PC-3 (cell line): ENCODE data around the gene LHFPL6. TPM values are rescaled to one million over a fixed set of nuclear protein-coding genes. Genes with fewer than 3 reads are reported as not detected.

Source experiments
- ATAC-seq: fragments of 200-7000 bp; cut with Tn5 transposase; 2 replicates; pipeline ENCODE4 v1.9.1; 2020; ENCODE audit warnings: mild to moderate bottlenecking, moderate library complexity
- BruUV-seq: library from RNA; stranded (reverse); fragments of 400-500 nt; replicated peaks from 2 replicates; lab custom pipeline; 2021; lab: Mats Ljungman, UMichigan
- CTCF ChIA-PET: fragments of 300-600 bp; sonication (Branson Sonifier 250); formaldehyde crosslinking; loops from one replicate; lab custom pipeline; 2022; ENCODE audit warnings: antibody characterized with exemption; lab: Charles Lee
- POLR2A ChIA-PET: fragments of 300-600 bp; sonication (Branson Sonifier 250); formaldehyde crosslinking; loops from one replicate; lab custom pipeline; 2022; ENCODE audit warnings: antibody characterized with exemption; ENCODE audit not compliant: unreplicated experiment; lab: Charles Lee
- DNase-seq: peaks from one replicate; pipeline ENCODE4 v3.0.0-alpha.2; 2015
- H2AFZ ChIP-seq: fragments of 300-600 bp; sonication (generic); 2 replicates; pipeline ENCODE4 v1.6.0; 2016; ENCODE audit warnings: antibody characterized with exemption, low read length
- H3F3A ChIP-seq: fragments of 300-600 bp; sonication (generic); one replicate; pipeline ENCODE4 v1.6.0; 2017; ENCODE audit warnings: antibody characterized with exemption, low read length, control low read depth, mild to moderate bottlenecking; ENCODE audit not compliant: unreplicated experiment
- H3K27ac ChIP-seq: fragments of 300-600 bp; sonication (generic); 2 replicates; pipeline ENCODE4 v1.5.1; 2016; ENCODE audit warnings: mild to moderate bottlenecking, low read length
- H3K27me3 ChIP-seq: fragments of 300-600 bp; sonication (generic); 2 replicates; pipeline ENCODE4 v1.6.1; 2016; ENCODE audit warnings: low read length, mixed read lengths
- H3K36me3 ChIP-seq: fragments of 300-600 bp; sonication (generic); 2 replicates; pipeline ENCODE4 v1.6.1; 2016; ENCODE audit warnings: low read depth, mixed run types, low read length, mixed read lengths
- H3K4me1 ChIP-seq: fragments of 300-600 bp; sonication (generic); 2 replicates; pipeline ENCODE4 v1.5.1; 2016; ENCODE audit warnings: low read length; ENCODE audit not compliant: insufficient read depth
- H3K4me2 ChIP-seq: fragments of 300-600 bp; sonication (generic); 2 replicates; pipeline ENCODE4 v1.6.0; 2016; ENCODE audit warnings: low read length
- H3K4me3 ChIP-seq: fragments of 300-600 bp; sonication (generic); 2 replicates; pipeline ENCODE4 v1.5.1; 2016; ENCODE audit warnings: mild to moderate bottlenecking, low read length, mixed read lengths
- H3K79me2 ChIP-seq: fragments of 300-600 bp; sonication (generic); 2 replicates; pipeline ENCODE4 v1.6.1; 2017; ENCODE audit warnings: low read length, mixed read lengths
- H3K9ac ChIP-seq: fragments of 300-600 bp; sonication (generic); 2 replicates; pipeline ENCODE4 v1.6.0; 2016; ENCODE audit warnings: mild to moderate bottlenecking, low read length
- H3K9me2 ChIP-seq: fragments of 300-600 bp; sonication (generic); replicated peaks from 2 replicates; pipeline ENCODE4 v1.6.1; 2016; ENCODE audit warnings: mixed run types, low read length, mixed read lengths
- H3K9me3 ChIP-seq: fragments of 300-600 bp; sonication (generic); 2 replicates; pipeline ENCODE4 v1.6.1; 2016; ENCODE audit warnings: low read length, mixed read lengths
- H4K20me1 ChIP-seq: fragments of 300-600 bp; sonication (generic); 2 replicates; pipeline ENCODE4 v1.6.1; 2016; ENCODE audit warnings: low read length, mixed read lengths
- EZH2 ChIP-seq: fragments of 300-600 bp; sonication (generic); IDR thresholded peaks from one replicate; pipeline ENCODE4 v1.6.1; 2017; ENCODE audit warnings: antibody characterized with exemption, mild to moderate bottlenecking, low read length; ENCODE audit not compliant: unreplicated experiment
- EZH2phosphoT487 ChIP-seq: fragments of 300-600 bp; sonication (generic); IDR thresholded peaks from 2 replicates; pipeline ENCODE4 v1.6.1; 2018; ENCODE audit warnings: mild to moderate bottlenecking, antibody characterized with exemption, low read length, borderline replicate concordance
- intact Hi-C: fragments of 100-400 bp; cut with micrococcal nuclease; formaldehyde crosslinking; loops from 2 replicates; pipeline ENCODE4 v1.9.0; 2023
- total RNA-seq: library from RNA; depleted of rRNA; stranded (reverse); fragments of >200 nt; gene quantifications from 2 replicates; pipeline ENCODE4 v1.2.3, GENCODE V29; 2014
- TF ChIP-seq, protein P1 (sequence below): fragments of 300-600 bp; sonication (generic); conservative IDR thresholded peaks from 2 replicates; pipeline ENCODE4 v1.5.1; 2017; ENCODE audit warnings: antibody characterized with exemption, low read depth, mild to moderate bottlenecking, low read length

Gene LHFPL6
- total RNA-seq, 1 experiment from 2014 or later = 7.8 TPM

DNA sequence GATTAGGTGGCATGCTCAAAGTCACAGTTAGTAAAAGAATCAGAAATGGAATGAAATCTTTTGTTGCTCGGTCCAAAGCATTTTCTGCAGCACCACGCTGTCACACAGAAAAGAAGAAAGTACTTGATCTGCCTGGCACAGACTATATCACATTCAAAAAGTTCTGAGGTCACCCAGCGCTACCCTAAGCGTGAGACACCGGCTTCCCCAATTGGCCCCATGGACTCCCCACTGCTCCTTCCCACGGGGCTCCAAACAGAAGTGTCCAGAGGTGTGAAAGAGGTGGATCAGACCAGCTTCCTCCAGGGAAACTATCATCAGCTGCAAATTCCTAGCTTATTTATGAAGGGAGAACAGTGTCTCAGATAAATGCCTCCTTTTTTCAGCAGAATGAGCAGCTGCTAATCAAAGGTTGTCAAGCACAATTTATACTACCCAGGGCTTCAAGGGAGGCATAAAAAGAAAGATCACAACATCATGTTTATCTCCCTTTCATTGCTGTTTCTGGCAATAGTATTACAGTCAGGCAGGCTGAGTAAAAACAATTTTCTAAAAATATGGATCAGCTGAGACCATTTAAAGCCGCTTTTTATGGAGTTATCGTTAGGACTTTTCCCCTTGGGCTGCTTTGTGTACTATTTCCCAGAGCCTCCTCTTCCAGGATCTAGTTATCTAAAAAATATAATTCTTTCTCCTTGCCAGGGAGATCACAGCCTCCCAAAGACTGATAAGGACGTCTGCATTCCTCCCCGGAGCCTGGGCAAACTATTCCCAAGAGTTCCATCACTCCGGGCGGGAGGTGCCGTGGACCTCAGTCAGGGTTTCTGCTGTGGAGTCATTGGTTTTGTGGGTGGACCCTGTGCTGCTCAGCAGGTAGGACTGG lies 208.0 kb downstream of the LHFPL6 start:
- Histone ChIP-seq H3K9me2 (no peaks in the 10 kb centered on the region), H3K4me3 (no peak overlapping the region), H3K27me3 (no peaks in the 10 kb centered on the region), H3K27ac (no peak overlapping the region), H3K9ac (no peak overlapping the region), H4K20me1 (no peaks in the 10 kb centered on the region), H3F3A (no peaks in the 10 kb centered on the region), H3K9me3 (no peaks in the 10 kb centered on the region), H3K4me1 (no peaks in the 10 kb centered on the region), H3K79me2 (no peaks in the 10 kb centered on the region), H3K36me3 (no peaks in the 10 kb centered on the region), H2AFZ (no peak overlapping the region), H3K4me2 (no peak overlapping the region)
- DNase-seq = no peak
- POLR2A ChIA-PET = no interaction called here
- BruUV-seq = no TSS peak
- CTCF ChIA-PET = no interaction called here
- no peak for ATAC-seq
- TF ChIP-seq EZH2 (no peak), EZH2phosphoT487 (no peak)
- TF ChIP-seq, protein P1, sequence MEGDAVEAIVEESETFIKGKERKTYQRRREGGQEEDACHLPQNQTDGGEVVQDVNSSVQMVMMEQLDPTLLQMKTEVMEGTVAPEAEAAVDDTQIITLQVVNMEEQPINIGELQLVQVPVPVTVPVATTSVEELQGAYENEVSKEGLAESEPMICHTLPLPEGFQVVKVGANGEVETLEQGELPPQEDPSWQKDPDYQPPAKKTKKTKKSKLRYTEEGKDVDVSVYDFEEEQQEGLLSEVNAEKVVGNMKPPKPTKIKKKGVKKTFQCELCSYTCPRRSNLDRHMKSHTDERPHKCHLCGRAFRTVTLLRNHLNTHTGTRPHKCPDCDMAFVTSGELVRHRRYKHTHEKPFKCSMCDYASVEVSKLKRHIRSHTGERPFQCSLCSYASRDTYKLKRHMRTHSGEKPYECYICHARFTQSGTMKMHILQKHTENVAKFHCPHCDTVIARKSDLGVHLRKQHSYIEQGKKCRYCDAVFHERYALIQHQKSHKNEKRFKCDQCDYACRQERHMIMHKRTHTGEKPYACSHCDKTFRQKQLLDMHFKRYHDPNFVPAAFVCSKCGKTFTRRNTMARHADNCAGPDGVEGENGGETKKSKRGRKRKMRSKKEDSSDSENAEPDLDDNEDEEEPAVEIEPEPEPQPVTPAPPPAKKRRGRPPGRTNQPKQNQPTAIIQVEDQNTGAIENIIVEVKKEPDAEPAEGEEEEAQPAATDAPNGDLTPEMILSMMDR = no peak
- intact Hi-C loops = no loop called here

DNA sequence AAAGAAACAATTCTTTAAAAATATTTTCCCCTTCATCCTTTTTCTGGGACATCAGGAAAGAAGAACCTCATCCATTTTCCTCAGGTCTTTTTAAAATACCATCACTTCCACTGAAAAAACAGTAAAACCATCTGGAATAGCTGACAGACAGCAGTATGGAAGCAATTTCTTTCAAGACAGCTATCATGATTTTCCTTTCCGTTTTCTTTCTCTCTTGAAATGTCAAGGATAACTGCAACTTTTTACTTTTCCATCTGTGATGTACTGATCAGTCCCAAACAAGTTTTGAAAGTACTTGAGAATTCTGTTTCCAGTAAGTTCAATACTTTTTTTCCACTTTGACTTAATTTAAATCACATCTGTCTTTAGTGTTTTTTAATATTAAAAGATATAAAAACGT lies 211.2 kb downstream of the LHFPL6 start:
- no peak overlapping the region for H3K4me3 ChIP-seq
- no peaks in the 10 kb centered on the region for H3K79me2 ChIP-seq
- no peaks in the 10 kb centered on the region for H3K9me3 ChIP-seq
- no peaks in the 10 kb centered on the region for H3F3A ChIP-seq
- ATAC-seq (no peak), DNase-seq (no peak)
- H3K9me2 ChIP-seq = no peaks in the 10 kb centered on the region
- no peaks in the 10 kb centered on the region for H3K27me3 ChIP-seq
- CTCF ChIA-PET = no interaction called here
- BruUV-seq = no TSS peak
- H3K9ac ChIP-seq = no peak overlapping the region
- no peaks in the 10 kb centered on the region for H4K20me1 ChIP-seq
- no peak overlapping the region for H3K4me2 ChIP-seq
- TF ChIP-seq EZH2 (no peak), EZH2phosphoT487 (no peak)
- TF ChIP-seq, protein P1 = no peak
- intact Hi-C loops = no loop called here
- no peak overlapping the region for H2AFZ ChIP-seq
- no peaks in the 10 kb centered on the region for H3K36me3 ChIP-seq
- no peak overlapping the region for H3K27ac ChIP-seq
- POLR2A ChIA-PET = no interaction called here
- no peaks in the 10 kb centered on the region for H3K4me1 ChIP-seq

DNA sequence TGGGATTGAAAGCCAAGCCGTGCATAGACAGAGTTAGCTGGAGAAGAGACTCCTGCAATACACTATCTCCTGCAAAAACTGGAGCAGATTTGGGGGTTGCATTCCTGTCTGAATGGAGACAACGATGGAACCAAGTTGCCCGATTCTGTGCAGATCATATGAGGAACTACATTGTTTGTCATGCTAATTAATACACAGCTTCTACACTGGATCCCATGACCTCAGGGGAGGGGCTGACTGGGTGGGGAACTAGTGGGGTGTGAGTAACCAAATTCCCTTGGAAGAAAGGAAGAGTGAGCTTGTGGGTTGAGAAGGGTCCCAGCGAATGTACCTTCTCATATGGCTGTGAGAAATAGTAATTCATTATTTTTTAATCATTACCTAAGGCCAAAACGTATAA lies 214.0 kb downstream of the LHFPL6 start:
- intact Hi-C loops = no loop called here

More for the DNA sequence above, 214.0 kb downstream of the LHFPL6 start:
- BruUV-seq = no TSS peak
- Histone ChIP-seq H3K4me2 (no peak overlapping the region), H3K4me1 (no peaks in the 10 kb centered on the region), H3K79me2 (no peaks in the 10 kb centered on the region), H3K9me2 (no peaks in the 10 kb centered on the region), H3K4me3 (no peak overlapping the region), H3K9ac (no peak overlapping the region), H3F3A (no peaks in the 10 kb centered on the region), H4K20me1 (no peaks in the 10 kb centered on the region), H3K9me3 (no peaks in the 10 kb centered on the region), H3K27me3 (no peaks in the 10 kb centered on the region), H3K36me3 (no peaks in the 10 kb centered on the region), H3K27ac (no peak overlapping the region), H2AFZ (no peak overlapping the region)
- CTCF ChIA-PET = no interaction called here
- no peak for DNase-seq
- no peak for ATAC-seq
- POLR2A ChIA-PET = no interaction called here
- TF ChIP-seq EZH2phosphoT487 (no peak), EZH2 (no peak)
- TF ChIP-seq, protein P1 = no peak
